HG03175 (cell line): Measurements from ENCODE around the gene ZNF708.
"Not testable (repeated sequence)": the region's sequence is repeated elsewhere in the genome, so short reads cannot be mapped to it uniquely, and the experiment has no call there.

Experiments
- ATAC-seq: cut with Tn5 transposase; IDR thresholded peaks from one replicate; pipeline ENCODE4 v1.9.1; 2021; ENCODE audit warnings: mild to moderate bottlenecking, moderate library complexity; ENCODE audit not compliant: unreplicated experiment

The ZNF708 gene

DNA sequence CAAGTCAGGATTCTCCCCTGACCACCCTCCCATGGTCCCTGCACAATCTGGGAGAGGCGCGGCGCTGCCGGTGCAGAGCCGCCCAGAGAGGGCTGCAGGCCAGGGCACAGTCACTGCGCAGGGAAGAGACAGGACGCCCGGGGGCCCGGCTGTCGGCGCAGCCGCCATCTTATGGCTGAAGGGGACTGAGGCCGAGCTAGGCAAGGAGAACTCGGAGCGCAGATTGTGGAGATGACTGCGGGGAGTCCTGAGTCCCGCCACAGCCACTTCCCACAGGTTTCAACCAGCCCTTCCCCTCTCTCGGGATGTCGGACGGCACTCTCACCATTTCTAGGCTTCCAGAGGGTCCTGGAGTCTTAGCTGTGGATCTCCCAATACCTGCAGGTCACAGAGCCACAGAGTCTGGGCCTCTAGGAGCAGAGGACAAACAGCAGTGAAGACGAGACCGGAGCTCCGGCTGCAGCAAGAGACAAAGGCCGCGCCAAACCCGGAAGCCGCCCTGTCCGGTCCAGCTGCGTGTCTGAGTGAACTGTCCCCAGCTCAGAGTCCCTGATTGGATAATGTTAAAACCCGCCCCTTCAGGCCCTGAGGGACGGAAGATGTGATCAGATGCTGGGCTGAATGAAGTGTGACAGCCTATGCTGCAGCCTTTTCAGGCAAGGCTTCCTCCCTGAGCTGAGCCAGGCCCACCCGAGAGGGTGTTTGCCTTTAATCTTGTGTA, at the start of gene ZNF708:
Gene ZNF708, minus strand, starts transcription at position 526 of the 721 bp plus-strand sequence. Its CDS starts 198 bp downstream, at position 328.
- ATAC-seq = peak; percentile 99

- ATAC-seq = no peak
Measured at GRCh38 chr19:21362291-21362690, 33.1 kb upstream of the ZNF708 start.

DNA sequence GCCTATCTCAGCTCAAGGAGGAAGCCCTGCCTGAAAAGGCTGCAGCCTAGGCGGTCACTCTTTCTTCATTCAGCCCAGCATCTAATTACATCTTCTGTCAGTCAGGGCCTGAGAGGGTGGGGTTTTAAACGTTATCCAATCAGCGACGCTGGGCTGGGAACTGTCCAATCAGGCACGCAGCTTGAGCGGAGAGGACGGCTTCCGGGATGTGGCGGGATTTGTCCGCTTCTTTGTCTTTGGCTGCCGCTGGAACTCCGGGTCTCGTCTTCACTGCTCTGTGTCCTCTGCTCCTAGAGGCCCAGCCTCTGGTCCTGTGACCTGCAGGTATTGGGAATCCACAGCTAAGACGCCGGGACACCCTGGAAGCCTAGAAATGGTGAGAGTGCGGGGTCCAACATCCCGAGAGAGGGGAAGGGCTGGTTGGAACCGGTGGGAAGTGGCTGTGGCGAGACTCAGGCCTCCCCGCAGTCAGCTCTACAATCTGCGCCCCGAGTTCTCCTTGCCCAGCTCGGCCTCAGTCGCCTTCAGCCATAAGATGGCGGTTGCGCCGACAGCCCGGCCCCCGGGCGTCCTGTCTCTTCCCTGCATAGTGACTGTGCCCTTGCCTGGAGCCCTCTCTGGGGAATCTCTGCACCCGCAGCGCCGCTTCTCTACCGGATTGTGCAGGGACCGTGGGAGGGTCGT, 29.7 kb upstream of the ZNF708 start, which contains the start of gene ZNF738:
Gene ZNF738, plus strand, starts transcription at position 233 of the 684 bp plus-strand sequence. Its CDS starts 141 bp downstream, at position 374.
- ATAC-seq = peak; percentile 95

DNA sequence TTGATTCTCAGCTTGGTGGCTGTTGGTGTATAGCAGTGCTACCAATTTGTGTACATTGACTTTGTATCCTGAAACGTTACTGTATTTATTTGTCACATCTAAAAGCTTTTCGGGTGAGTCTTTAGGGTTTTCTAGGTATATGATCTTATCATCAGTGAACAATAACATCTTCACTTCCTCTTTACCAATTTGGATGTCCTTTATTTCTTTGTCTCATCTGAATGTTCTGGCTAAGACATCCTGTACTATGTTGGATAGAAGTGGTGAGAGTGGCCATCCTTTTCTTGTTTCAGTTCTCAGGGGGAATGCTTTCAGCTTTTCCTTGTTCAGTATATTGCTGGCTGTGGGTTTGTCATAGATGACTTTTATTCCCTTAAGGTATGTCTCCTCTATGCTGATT, 23.6 kb upstream of the ZNF708 start:
- ATAC-seq = no peak

DNA sequence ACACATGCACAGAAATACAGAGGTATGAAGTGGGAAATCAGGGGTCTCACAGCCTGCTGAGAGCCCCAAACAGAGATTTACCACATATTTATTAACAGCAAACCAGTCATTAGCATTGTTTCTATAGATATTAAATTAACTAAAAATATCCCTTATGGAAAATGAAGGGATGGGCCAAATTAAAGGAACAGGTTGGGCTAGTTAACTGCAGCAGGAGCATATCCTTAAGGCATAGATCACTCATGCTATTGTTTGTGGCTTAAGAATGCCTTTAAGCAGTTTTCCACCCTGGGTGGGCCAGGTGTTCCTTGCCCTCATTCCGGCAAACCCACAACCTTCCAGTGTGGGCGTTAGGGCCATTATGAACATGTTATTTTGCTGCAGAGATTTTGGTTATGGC, 15.6 kb upstream of the ZNF708 start:
- not testable (repeated sequence) for ATAC-seq

- no peak for ATAC-seq
Measured at GRCh38 chr19:21335721-21336120, 6.5 kb upstream of the ZNF708 start.

DNA sequence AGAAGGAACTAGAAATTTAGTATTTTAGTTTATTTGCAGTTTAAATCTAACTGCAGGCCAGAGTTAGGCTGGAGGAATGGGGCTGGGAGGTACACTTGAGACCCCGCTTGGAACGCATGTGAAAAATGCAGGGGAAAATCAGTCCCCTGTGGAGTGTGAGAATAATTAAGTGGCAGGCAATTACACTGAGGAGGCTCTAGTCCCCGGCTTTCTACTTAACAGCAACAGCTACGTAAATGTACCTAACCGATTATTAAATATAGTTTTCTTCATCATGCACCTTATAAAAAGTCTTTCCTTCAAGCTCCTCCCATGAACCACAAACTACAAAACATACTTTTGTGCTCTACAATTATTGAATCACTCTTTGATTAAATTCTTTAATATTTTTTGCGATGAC, 804 bp downstream of the ZNF708 start:
- ATAC-seq = no peak

GRCh38 chr19:21326169-21326568, 3.0 kb downstream of the ZNF708 start:
- no peak for ATAC-seq

GRCh38 chr19:21323000-21323399, 6.2 kb downstream of the ZNF708 start:
- no peak for ATAC-seq

GRCh38 chr19:21322528-21322927, 6.7 kb downstream of the ZNF708 start:
- ATAC-seq = no peak

DNA sequence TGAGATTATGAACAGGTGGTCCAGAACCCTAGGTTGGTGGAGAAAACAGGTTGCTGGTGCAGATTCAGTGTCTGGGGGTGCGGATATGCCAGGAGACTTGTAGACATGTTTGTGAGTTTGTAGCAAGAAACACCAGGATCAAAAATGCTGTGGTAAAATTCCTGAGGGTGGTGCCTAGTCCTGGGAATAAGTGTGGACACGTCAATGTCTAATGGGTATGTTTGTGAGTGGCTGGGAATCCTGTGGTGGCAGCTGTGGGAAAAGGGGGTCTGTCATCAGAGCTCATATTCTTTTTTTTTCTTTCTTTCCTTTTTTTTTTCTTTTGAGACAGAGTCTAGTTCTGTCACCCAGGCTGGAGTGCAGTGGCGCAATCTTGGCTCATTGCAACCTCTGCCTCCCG, 7.2 kb downstream of the ZNF708 start:
- no peak for ATAC-seq

- ATAC-seq = no peak
Measured at GRCh38 chr19:21321134-21321533, 8.1 kb downstream of the ZNF708 start.

DNA sequence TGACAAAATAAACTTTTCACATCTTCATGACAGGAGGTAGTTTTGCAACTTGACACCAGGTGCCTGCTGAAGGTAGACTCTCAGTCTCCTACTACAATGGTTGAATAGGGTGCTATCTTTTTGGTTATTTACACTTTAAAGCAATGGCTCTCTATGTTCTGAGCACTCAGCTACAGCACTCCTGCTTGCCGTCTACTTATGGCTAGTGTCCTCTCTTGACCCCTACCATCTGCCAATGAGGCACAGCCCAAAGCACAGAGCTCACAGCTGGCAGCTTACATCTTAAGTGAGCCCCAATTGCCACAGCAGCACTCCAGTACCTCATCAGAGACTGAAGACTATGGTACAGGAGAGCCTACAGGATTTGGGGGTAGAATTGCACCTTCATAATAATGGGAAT, 11.4 kb downstream of the ZNF708 start:
- ATAC-seq = no peak

GRCh38 chr19:21314676-21315075, 14.5 kb downstream of the ZNF708 start:
- ATAC-seq = no peak

GRCh38 chr19:21312807-21313206, 16.4 kb downstream of the ZNF708 start:
- ATAC-seq = not testable (repeated sequence)

DNA sequence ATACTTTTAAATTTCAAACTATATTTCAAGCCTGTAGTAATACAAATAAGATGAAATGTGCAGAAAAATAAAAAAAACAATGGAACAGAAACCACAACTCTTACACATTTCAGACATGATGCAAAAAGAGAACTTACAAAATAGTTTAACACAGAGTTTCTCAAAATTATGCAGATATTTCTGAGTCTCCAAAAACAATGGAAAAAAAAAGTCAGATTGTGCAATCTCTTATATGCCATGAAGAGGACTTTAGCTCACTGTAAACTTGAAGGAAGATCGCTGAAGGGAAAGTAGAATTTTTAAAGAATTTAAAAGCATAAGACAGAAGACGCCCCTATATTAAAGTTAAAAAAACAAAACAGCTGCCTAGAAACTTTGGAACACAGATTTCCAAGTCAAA, 20.4 kb downstream of the ZNF708 start:
- ATAC-seq = no peak

- not testable (repeated sequence) for ATAC-seq
Measured at GRCh38 chr19:21306881-21307479, 22.2 kb downstream of the ZNF708 start.

- ATAC-seq = not testable (repeated sequence)
Measured at GRCh38 chr19:21293768-21294167, 35.4 kb downstream of the ZNF708 start.

DNA sequence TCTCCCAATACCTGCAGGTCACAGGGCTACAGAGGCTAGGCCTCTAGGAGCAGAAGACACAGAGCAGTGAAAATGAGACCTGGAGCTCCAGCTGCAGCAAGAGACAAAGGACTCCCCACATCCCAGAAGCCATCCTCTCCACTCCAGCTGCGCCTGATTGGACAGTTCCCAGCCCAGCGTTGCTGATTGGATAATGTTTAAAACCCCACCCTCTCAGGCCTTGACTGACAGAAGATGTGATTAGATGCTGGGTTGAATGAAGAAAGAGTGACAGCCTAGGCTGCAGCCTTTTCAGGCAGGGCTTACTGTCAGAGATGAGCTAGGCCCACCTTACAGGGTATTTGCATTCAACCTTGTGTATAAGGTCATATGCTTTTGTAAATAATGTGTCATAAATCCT, 59.4 kb downstream of the ZNF708 start:
- ATAC-seq = no peak

GRCh38 chr19:21264891-21265290, 64.3 kb downstream of the ZNF708 start:
- ATAC-seq = no peak

DNA sequence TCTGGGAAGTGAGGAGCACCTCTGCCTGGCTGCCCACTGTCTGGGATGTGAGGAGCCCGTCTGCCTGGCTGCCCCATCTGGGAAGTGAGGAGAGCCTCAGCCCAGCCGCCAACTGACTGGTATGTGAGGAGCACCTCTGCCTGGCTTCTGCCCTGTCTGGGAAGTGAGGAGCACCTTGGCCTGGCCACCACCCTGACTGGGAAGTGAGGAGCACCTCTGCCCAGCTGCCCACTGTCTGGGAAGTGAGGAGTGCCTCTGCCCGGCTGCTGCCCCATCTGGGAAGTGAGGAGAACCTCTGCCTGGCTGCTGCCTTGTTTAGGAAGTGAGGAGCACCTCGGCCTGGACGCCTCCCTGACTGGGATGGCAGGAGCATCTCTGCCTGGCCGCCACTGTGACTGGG, 64.8 kb downstream of the ZNF708 start:
- no peak for ATAC-seq

GRCh38 chr19:21260848-21261381, 68.3 kb downstream of the ZNF708 start:
- not testable (repeated sequence) for ATAC-seq
